Dermis blood vessel endothelial cell (primary cell): ENCODE measurements around the gene CX3CR1. TPM values are rescaled to one million over a fixed set of nuclear protein-coding genes. Genes with fewer than 3 reads are reported as not detected.
"Not testable (repeated sequence)": the region's sequence is repeated elsewhere in the genome, so short reads cannot be mapped to it uniquely, and the experiment has no call there.

Experiments used
- DNase-seq: peaks from one replicate; pipeline ENCODE4 v3.0.0; 2010
- total RNA-seq: library from RNA; depleted of rRNA; stranded (reverse); fragments of >200 nt; gene quantifications from 2 replicates; pipeline ENCODE4 v1.2.3, GENCODE V29; 2014

Gene CX3CR1
- total RNA-seq = not detected in 2 replicates

DNA sequence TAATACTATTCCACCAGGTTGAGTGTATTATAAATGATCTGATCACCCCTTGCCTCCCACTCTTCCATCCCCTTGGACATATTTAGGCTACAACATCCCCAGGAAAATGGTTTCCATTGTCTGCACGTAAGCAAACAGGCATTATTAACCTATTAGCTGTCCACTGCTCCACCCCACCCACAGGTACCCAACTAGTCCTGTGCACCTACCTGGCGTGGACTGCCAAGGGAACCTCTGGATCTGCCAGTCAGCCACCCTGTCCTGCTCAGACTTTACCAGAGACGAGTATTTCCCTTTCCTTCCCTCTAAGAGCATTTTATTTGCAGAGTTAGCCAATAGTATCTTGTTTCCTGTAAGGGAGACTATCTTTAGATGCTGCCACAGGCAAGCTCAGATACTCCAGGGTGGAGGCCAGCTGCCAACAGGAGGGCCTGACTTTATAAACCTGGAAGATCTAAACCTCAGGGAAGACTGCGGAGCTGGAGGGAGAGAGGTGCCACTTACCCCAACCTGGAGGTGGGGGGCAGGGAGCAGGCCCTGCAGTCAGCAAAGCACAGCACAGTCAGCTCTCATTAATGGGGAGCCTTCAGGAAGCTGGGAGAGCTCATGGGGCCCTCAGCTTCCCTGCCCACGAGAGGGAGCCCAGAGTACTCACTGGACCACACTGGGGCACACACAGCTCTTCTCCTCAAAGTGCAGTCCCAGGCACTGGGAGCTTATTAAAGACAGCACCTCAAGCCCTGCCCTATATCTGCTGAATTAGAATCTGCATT, at the start of gene CX3CR1:
CX3CR1 (minus strand) TSS at position 292 of the 773 bp plus-strand sequence. CDS start 13,527 bp downstream, outside the sequence.
- no peak for DNase-seq

DNA sequence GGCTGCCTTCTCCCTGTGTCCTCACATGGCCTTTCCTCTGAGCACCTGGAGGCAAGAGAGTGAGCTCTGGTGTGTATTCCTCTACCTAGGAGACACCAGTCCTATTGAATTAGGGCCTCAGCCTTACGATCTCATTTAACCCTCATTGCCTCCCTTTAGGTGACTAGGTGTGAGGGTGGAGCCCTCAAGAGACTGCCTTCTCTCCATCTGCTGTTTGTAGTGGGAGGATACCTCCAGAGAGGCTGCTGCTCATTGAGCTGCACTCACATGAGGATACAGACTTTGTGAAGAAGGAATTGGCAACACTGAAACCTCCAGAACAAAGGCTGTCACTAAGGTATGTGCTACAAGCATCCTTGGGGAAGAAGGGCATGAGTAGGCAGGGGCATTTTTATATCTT, 49.7 kb upstream of the CX3CR1 start, which contains the start of gene CCR8:
CCR8 (plus strand) TSS at position 217 of the 400 bp plus-strand sequence. CDS start 2,623 bp downstream, outside the sequence.
- no peak for DNase-seq

GRCh38 chr3:39327746-39328349, 48.0 kb upstream of the CX3CR1 start:
- DNase-seq = no peak

DNA sequence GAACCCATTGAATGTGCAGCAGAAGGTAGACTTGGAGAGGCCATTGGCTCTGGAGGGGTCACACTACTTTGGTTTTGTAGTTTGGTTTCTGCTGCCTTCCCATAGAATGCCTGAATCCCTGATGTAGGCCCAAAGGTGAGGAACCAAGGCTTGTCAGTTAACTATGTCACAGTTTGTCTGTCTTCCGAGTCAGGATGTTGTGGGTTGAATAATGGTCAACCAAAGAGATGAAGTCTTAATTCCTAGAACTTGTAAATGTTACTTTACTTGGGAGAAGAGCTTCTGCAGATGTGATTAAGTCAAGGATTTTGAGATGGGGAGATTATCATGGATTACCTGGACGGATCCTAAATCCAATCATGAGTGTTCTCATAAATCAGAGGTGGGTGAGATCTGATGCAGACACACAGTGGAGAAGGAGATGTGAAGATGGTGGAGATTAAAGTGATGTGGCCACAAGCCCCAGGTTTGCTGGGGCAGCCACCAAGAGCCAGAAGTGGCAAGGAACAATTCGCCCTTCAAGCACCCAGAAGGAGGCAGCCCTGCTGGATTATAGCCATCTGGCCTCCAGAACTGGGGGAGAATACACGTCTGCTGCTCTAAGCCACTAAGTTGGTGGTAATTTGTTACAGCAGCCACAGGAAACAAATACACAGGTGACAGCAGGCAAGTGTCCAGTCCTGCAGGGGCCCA, 47.4 kb upstream of the CX3CR1 start:
- DNase-seq = no peak

- DNase-seq = no peak
Observed at GRCh38 chr3:39325236-39325635, 45.4 kb upstream of the CX3CR1 start.

GRCh38 chr3:39323494-39323893, 43.7 kb upstream of the CX3CR1 start:
- no peak for DNase-seq

DNA sequence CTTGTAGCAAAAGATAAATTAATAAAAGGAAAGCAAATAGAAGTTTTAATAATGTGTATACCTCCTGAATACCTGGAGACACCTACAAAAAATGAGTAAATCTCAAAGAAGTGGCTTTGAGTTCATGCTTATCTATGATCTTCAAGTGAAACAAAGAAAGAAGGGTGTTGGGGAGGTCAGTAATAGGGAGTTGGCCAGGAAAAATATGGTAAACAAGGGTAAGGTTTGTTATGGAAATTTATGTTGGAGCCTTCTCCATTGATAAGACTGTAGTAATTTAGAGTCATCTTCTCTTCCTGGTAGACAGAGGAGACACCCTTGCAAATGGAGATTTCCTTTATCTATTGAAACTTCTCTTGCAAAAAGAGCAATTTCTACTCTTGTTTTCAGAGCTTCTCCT, 43.1 kb upstream of the CX3CR1 start:
- DNase-seq = no peak

DNA sequence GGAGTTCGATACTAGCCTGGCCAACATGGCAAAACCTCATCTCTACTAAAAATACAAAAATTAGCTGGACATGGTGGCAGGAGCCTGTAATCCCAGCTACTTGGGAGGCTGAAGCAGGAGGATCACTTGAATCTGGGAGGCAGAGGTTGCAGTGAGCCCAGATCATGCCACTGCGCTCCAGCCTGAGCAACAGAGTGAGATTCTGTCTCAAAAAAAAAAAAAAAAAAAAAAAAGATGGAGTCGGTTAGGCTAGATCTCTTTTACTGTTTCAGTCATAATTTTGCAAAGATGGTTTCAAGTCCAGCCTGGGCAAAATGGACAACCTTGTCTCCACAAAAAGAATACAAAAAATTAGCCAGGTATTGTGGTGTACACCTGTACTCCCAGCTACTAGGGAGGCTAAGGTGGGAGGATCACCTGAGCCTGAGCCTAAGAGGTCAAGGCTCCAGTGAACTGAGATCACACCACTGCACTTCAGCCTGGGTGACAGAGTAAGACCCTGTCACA, 42.4 kb upstream of the CX3CR1 start:
- not testable (repeated sequence) for DNase-seq

GRCh38 chr3:39321574-39321983, 41.7 kb upstream of the CX3CR1 start:
- not testable (repeated sequence) for DNase-seq

DNA sequence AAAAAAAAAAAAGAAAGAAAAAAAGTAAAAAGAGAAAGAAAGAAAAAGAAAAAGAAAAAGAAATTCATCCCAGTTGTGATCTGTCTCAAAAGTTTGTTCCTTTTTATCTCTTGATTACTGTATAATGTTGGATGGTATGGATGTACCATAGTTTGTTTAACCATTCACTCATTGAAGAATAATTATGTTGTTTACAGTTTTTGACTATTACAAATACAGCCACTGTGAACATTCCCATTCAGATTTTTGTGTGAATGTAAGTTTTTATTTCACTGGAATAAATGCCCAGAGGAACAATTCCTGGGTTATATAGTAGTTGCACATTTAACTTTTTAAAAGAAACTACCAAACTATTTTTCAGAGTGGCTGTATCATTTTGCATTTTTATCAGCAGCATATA, 39.4 kb upstream of the CX3CR1 start:
- DNase-seq = no peak

DNA sequence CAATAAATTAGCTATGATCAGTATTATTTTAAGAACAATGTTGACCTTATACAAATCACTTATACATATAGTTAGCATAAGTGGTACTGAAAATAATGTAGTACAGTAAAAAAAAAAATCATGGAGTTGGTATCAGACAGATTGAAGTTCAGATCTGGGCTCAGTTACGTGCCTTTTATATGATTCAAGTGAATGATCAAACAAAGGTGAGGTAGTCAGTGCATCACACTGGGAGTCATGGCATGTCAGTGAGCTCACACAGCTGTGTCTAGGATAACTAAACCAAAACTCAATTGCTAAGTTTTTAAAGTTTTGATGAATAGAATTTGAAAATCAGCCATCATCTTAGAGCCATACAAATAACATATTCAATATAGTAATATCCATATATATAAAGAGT, 38.5 kb upstream of the CX3CR1 start:
- DNase-seq = no peak

GRCh38 chr3:39317571-39318169, 37.8 kb upstream of the CX3CR1 start:
- DNase-seq = peak; percentile 4

GRCh38 chr3:39315420-39315819, 35.6 kb upstream of the CX3CR1 start:
- no peak for DNase-seq

- DNase-seq = no peak
Observed at GRCh38 chr3:39313289-39313688, 33.5 kb upstream of the CX3CR1 start.

- DNase-seq = no peak
Observed at GRCh38 chr3:39302178-39302577, 22.3 kb upstream of the CX3CR1 start.

GRCh38 chr3:39299279-39299678, 19.4 kb upstream of the CX3CR1 start:
- DNase-seq = no peak

DNA sequence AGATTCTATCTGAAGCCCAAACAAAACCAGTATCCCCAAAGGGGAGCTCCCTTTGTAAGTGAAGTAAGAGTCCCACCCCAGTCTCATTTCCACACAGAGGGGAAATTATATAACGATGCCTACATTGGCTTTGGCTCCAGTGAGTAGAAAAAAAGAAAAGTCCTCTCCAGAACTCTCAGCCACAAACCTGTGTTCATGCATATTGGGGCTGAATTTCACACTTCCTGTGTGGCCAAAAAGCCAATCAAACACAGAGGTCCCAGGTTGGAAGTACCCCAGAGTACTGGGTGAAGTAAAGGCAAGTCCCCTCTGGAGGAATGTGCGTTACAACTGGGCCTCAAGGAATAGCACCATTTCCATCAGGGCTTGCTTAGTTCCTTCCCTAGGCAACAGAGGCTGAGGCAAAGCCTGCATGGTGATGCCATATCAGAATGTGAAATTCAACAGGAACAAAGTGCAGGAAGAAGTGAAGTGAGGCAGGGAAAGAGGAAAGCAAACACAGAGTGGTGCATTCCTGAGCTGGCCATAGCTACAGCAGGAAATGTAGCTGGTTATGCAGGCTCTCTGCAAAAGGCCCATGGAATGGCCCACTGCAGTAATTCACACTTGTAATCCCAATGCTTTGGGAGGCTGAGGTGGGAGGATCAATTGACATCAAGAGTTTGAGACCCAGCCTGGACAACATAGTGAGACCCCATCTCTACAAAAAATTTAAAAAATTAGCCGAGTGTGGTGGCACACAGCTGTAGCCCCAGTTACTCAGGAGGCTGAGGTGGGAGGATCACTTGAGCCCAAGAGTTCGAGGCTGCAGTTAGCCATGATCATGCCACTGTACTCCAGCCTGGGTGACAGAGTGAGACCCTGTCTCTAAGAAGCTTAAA, 16.6 kb upstream of the CX3CR1 start:
- no peak for DNase-seq

GRCh38 chr3:39295184-39295775, 15.4 kb upstream of the CX3CR1 start:
- no peak for DNase-seq

DNA sequence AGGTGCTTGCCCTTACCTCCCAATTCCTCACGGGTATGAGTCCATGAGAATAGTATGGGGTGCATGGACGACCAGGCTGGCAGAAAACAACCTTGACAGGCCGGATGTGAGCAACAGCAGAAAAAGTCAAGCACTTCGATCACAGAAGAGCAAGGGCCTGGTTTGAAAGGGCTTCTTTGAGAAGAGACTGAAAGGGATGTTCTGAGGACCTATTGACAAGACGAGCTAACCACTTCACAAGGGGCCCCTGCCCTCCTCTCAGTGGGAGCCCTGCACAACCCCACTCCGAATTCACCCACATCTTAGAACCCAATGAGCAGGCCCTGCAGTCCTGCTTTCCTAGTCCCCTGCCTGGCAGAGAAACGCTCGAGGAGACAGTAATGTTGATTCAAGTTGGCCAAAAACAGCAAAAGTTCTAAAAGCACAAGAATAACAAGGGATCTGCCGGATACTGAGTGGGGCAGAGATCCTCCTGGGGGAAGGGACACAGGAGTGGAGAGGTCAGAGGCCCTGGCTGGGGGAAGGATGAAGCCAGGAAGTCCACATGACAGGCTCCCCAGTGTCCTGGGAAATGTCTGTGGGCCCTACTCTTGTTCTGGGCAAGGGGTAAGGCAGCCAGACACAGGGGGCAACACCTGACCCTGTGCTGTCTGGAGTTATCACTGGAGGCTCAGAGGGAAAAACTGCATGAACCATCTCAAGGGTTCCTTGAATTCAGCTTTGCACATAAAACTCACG, 14.8 kb upstream of the CX3CR1 start:
- DNase-seq = no peak

GRCh38 chr3:39292961-39293360, 13.1 kb upstream of the CX3CR1 start:
- no peak for DNase-seq

- peak; percentile 76 for DNase-seq
Observed at GRCh38 chr3:39291903-39292329, 12.1 kb upstream of the CX3CR1 start.
